OCI-LY7 (cell line): Measurements from ENCODE around the gene AGXT2. TPM values are rescaled to one million over a fixed set of nuclear protein-coding genes. Genes with fewer than 3 reads are reported as not detected.

Source experiments
- total RNA-seq, 2 experiments: library from RNA; depleted of rRNA in 1 of 2; stranded (reverse); fragments of >200 nt in 1 of 2; shearing (Covaris generic) in 1 of 2; gene quantifications; 2 replicates each; pipeline ENCODE4 v1.2.3, GENCODE V29; 2014 to 2022

AGXT2 gene
- total RNA-seq, 2 experiments from 2014 or later, result not detected

Other genes with a start within 250 kb of the AGXT2 start
- gene TTC23L, start 208.8 kb downstream of the AGXT2 start, total RNA-seq (2014; rRNA removed; shearing (Covaris generic)), result 0.06 TPM in 1 of 2 replicates, not detected in the other
- gene TTC23L, start 208.8 kb downstream of the AGXT2 start, total RNA-seq (2022), result 0.63 and 1.4 TPM in 2 replicates
- gene RAD1, start 132.4 kb downstream of the AGXT2 start, total RNA-seq (2014; rRNA removed; shearing (Covaris generic)), result 58.4 and 82.1 TPM in 2 replicates
- gene RAD1, start 132.4 kb downstream of the AGXT2 start, total RNA-seq (2022), result 49.2 and 49.4 TPM in 2 replicates
- gene BRIX1, start 132.2 kb downstream of the AGXT2 start, total RNA-seq (2014; rRNA removed; shearing (Covaris generic)), result 59.7 and 75.6 TPM in 2 replicates
- 62.2 and 65.3 TPM in 2 replicates for gene BRIX1, start 132.2 kb downstream of the AGXT2 start, total RNA-seq (2022)
- 29.4 and 43.7 TPM in 2 replicates for gene DNAJC21, start 118.4 kb downstream of the AGXT2 start, total RNA-seq (2014; rRNA removed; shearing (Covaris generic))
- 67.2 and 67.6 TPM in 2 replicates for gene DNAJC21, start 118.4 kb downstream of the AGXT2 start, total RNA-seq (2022)
- gene PRLR, start 182.5 kb upstream of the AGXT2 start, total RNA-seq (2014; rRNA removed; shearing (Covaris generic)), result not detected in 2 replicates
- not detected in 2 replicates for gene PRLR, start 182.5 kb upstream of the AGXT2 start, total RNA-seq (2022)